ENCODE data around the gene MGMT. TPM values are rescaled to one million over a fixed set of nuclear protein-coding genes. Genes with fewer than 3 reads are reported as not detected.

The MGMT gene
- total and polyA plus RNA-seq, 2 donors (not counting 3 experiments of a cell fraction or from before 2014, with no cell fraction given) = 15.0 to 15.2 TPM

DNA sequence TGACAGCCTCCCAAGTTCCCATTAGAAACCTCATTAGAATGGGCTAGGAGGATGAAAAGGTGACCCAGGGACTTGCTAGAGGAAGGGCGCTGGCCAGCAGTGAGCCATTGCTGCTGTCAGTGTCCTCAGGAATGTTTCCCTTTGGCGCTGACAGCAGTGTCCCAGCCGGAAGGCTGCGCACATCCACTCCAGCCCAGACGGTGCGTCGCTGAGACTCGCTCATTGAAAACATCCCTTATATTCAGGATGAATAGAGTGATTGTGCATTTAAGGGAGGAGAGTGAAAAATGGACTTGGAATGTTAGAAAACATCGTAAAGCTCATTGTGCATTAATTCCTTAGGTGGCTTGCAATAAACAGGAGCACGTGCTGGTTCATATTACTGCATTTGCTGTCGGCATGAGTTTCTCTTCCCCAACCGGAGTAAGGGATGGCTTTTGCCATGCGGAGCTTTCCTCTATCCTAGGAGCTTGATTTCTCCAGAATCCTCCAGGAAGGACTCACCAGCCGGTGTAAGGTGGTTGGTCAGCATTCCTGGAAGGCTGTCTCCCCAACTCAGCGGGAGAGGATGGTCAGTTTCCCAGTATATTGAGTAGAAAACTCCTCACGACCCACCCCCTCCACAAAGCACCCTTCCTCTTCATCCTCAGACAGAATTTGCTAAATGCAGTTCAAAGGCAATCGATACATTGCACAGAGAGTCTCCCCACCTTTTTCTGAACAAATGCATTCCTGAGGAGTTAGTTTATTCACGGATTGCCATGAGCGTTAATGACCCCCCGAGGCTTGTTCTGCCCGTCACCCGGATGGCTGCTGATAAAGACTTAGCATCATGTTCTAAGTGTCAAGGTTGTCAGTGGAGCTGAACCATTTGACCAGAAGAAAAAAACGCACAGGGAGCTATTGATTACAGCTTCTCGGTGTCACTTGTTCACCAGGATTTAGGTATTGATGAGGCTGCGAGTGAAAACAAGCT lies 295.2 kb downstream of the MGMT start:
- Histone ChIP-seq H2AFZ (ENCODE audit: low read depth, low read length) (no peak overlapping the region), H3K9me1 (replicated peaks; ENCODE audit: control insufficient read depth, extremely low read depth, insufficient read depth, low read length) (no peaks in the 10 kb centered on the region), H3K36me3 (ENCODE audit: control insufficient read depth in 2 of 2, extremely low read depth in 1 of 2, insufficient read depth in 2 of 2, low read length in 2 of 2) (no peaks in the 10 kb centered on the region), H3K79me2 (ENCODE audit: control insufficient read depth, insufficient read depth, low read length) (no peaks in the 10 kb centered on the region), H3K4me3 (replicated peaks in 1 of 3; ENCODE audit: insufficient read depth in 1 of 3, low read depth in 1 of 3, low read length in 3 of 3) (no peak overlapping the region), H4K20me1 (replicated peaks; ENCODE audit: control insufficient read depth, extremely low read depth, insufficient read depth, low read length) (no peaks in the 10 kb centered on the region), H3K27ac (ENCODE audit: insufficient read depth, low read depth, low read length) (no peak overlapping the region), H3K4me1 (ENCODE audit: control insufficient read depth, extremely low read depth, insufficient read depth, low read length) (no peaks in the 10 kb centered on the region), H3K4me2 (ENCODE audit: insufficient read depth, low read length) (no peak overlapping the region), H3K27me3 (ENCODE audit: control insufficient read depth in 2 of 2, insufficient read depth in 2 of 2, low read length in 2 of 2) (no peaks in the 10 kb centered on the region), H3K9me3 (replicated peaks; ENCODE audit: control insufficient read depth, insufficient read depth, low read length) (no peaks in the 10 kb centered on the region), H3K9ac (replicated peaks; ENCODE audit: extremely low read depth, insufficient read depth, low read length) (no peak overlapping the region)
- POLR2A ChIA-PET = no interaction called here
- CTCF ChIA-PET = no interaction called here
- BruUV-seq (replicated peaks) = no TSS peak
- dilution Hi-C loops (cut with MboI; ENCODE audit: extremely low pct_ligation_motif_present, low sequenced_read_pairs) (no loop called here), intact Hi-C loops (cut with micrococcal nuclease) (no loop called here)
- FAIRE-seq = no peak
- DNase-seq (ENCODE audit: low read depth, low spot score) = no peak
- TF ChIP-seq CTCF (IDR thresholded peaks at IDR 0.05; ENCODE audit: extremely low read depth in 1 of 2, insufficient read depth in 1 of 2, low read depth in 1 of 2, low read length in 2 of 2) (no peak), JUN (IDR thresholded peaks at IDR 0.05; ENCODE audit: borderline replicate concordance, insufficient read depth, insufficient read length, low read depth) (no peak), EZH2 (IDR thresholded peaks at IDR 0.05; ENCODE audit: borderline replicate concordance, low read depth, low read length, severe bottlenecking) (no peak), GATA2 (IDR thresholded peaks at IDR 0.05; ENCODE audit: insufficient read depth, insufficient read length, low read depth, low read length) (no peak), MYC (IDR thresholded peaks at IDR 0.05; ENCODE audit: low read depth, low read length) (no peak), POLR2A (IDR thresholded peaks at IDR 0.05; ENCODE audit: low read depth, low read length) (no peak), FOS (IDR thresholded peaks at IDR 0.05; ENCODE audit: borderline replicate concordance, insufficient read depth, low read length) (no peak), POLR2AphosphoS5 (IDR thresholded peaks at IDR 0.05; ENCODE audit: insufficient read depth, low read depth, low read length) (no peak)
- TF ChIP-seq, protein P1, sequence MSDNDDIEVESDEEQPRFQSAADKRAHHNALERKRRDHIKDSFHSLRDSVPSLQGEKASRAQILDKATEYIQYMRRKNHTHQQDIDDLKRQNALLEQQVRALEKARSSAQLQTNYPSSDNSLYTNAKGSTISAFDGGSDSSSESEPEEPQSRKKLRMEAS (IDR thresholded peaks at IDR 0.05; ENCODE audit: insufficient read depth, insufficient read length) = no peak
